Heart left ventricle (tissue), 13 donors: ENCODE measurements around the gene PLCXD1.

ENCODE experiments used
- CTCF ChIP-seq, 12 donors: fragments of 200-600 bp; sonication (generic) in 4 of 12; IDR thresholded peaks; one replicate each; pipeline versions ENCODE4 v1.5.0 to v1.8.0; 2018 to 2022; ENCODE audit warnings: antibody characterized with exemption in 12 of 12, mild to moderate bottlenecking in 5 of 12
- POLR2A ChIP-seq, 2 donors: fragments of 450-650 bp; IDR thresholded peaks; one replicate each; pipeline ENCODE4 v1.6.1; 2017; ENCODE audit warnings: antibody characterized with exemption in 2 of 2, mild to moderate bottlenecking in 2 of 2, moderate library complexity in 2 of 2
- donor health status: ischemic (EF 13 %, LVEDD 7.1; RV severe dilation, severe dysfunction).
- donor health status: DM: no; HTN: yes; CAD: no.
- donor health status: DM: no; HTN: no; CAD: no.
- donor health status: ischemic (EF 25% LVEDD 6.9; RV normal size, moderate dysfunction).
- donor health status: ischemic (EF 25% LVEDD 5.7; RV mildly dilated, moderate dysfunction).
- donor health status: ischemic (EF 35%, LVEDD 5.7; RV mildly dilated, moderate dysfunction).
- donor health status: nonischemic (EF 11% LVEDD 7.7; RV severe dilation, severe dysfunction).
- donor health status: DM: yes; HTN: yes; CAD: no.
- donor health status: PGD.
- donor health status: ischemic (EF 29% LVEDD 5.4; RV normal size, mild dysfunction).
- donor health status: nonischemic (EF 23%, LVEDD 6.1; RV moderate dilation, normal function).

- TF ChIP-seq POLR2A (IDR thresholded peaks at IDR 0.05) (no peak), CTCF (IDR thresholded peaks at IDR 0.05) (no peak)
Observed at GRCh38 chrX:349196-349595, 68.0 kb downstream of the PLCXD1 start.
